SK-N-SH treated with all-trans-retinoic acid at 6 μM for 48 hours (cell line): ENCODE measurements around the gene SLC4A1AP.

Experiments used
- CREB5 ChIP-seq: fragments of 250-450 bp; sonication (Bioruptor Pico); IDR thresholded peaks from 2 replicates; pipeline ENCODE4 v1.5.1; 2020; ENCODE audit warnings: low read depth, mild to moderate bottlenecking, moderate library complexity
- CSDC2 ChIP-seq: fragments of 250-450 bp; sonication (Bioruptor Pico); IDR thresholded peaks from 2 replicates; pipeline ENCODE4 v1.5.0; 2020; ENCODE audit warnings: mild to moderate bottlenecking, moderate library complexity
- ESRRG ChIP-seq: fragments of 250-450 bp; sonication (Bioruptor Pico); IDR thresholded peaks from 2 replicates; pipeline ENCODE4 v1.6.1; 2021; ENCODE audit warnings: mild to moderate bottlenecking
- GLIS3 ChIP-seq: fragments of 250-450 bp; sonication (Bioruptor Pico); IDR thresholded peaks from 2 replicates; pipeline ENCODE4 v1.5.0; 2020; ENCODE audit warnings: mild to moderate bottlenecking, moderate library complexity
- PPARA ChIP-seq: fragments of 250-450 bp; sonication (Bioruptor Pico); IDR thresholded peaks from 2 replicates; pipeline ENCODE4 v1.5.0; 2020; ENCODE audit warnings: mild to moderate bottlenecking, borderline replicate concordance
- RARB ChIP-seq: fragments of 250-450 bp; sonication (Bioruptor Pico); IDR thresholded peaks from 2 replicates; pipeline ENCODE4 v1.8.0; 2021; ENCODE audit warnings: mild to moderate bottlenecking, moderate library complexity
- TCF4 ChIP-seq: fragments of 250-450 bp; sonication (Bioruptor Pico); IDR thresholded peaks from 2 replicates; pipeline ENCODE4 v1.8.0; 2021; ENCODE audit warnings: mild to moderate bottlenecking, moderate library complexity, borderline replicate concordance

DNA sequence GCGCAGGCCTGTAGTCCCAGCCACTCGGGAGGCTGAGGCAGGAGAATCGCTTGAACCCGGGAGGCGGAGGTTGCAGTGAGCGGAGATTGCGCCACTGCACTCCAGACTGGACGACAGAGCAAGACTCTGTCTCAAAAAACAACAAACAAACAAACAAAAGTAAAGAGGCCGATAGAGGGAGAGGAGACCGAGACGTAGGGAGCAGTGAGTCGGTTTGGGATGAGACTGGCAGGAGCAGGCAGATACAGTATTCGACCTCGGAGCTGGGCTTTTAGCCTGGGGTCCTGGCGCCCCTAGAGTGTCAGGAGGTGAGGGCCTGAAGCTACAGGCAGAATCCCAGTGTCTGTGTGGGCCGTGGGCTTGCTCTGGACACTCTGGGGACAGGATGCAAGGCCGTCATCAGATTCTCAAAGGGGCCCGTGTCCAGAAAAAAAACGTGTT lies 51.2 kb downstream of the SLC4A1AP start:
- TF ChIP-seq PPARA (CRISPR knock-in tag) (no peak), RARB (no peak), CSDC2 (CRISPR knock-in tag) (no peak), ESRRG (CRISPR knock-in tag) (no peak), CREB5 (CRISPR knock-in tag) (no peak), GLIS3 (CRISPR knock-in tag) (no peak), TCF4 (no peak)
